Smooth muscle cell (in vitro differentiated cells): ENCODE results near the gene ETV4. TPM values are rescaled to one million over a fixed set of nuclear protein-coding genes. Genes with fewer than 3 reads are reported as not detected.

ENCODE experiments used
- DNase-seq: peaks from one replicate; lab custom pipeline; 2025; ENCODE audit not compliant: unreplicated experiment; lab: John Stamatoyannopoulos, UW
- H2AFZ ChIP-seq: fragments of 200-600 bp; sonication (generic); 2 replicates; pipeline ENCODE4 v1.6.0; 2016; ENCODE audit warnings: antibody characterized with exemption, low read depth, mild to moderate bottlenecking
- H3F3A ChIP-seq: fragments of 200-600 bp; sonication (generic); 2 replicates; pipeline ENCODE4 v1.6.0; 2017; ENCODE audit warnings: antibody characterized with exemption, low read depth
- H3K27ac ChIP-seq: fragments of 200-600 bp; sonication (generic); 2 replicates; pipeline ENCODE4 v1.5.1; 2016; ENCODE audit warnings: low read depth, mild to moderate bottlenecking
- H3K27me3 ChIP-seq: fragments of 200-600 bp; sonication (generic); 2 replicates; pipeline ENCODE4 v1.6.1; 2016; ENCODE audit warnings: low read depth, mild to moderate bottlenecking
- H3K36me3 ChIP-seq: fragments of 200-600 bp; sonication (generic); 2 replicates; pipeline ENCODE4 v1.5.1; 2016; ENCODE audit warnings: low read depth
- H3K4me1 ChIP-seq: fragments of 200-600 bp; sonication (generic); 2 replicates; pipeline ENCODE4 v1.5.1; 2016; ENCODE audit warnings: low read depth
- H3K4me2 ChIP-seq: fragments of 200-600 bp; sonication (generic); 2 replicates; pipeline ENCODE4 v1.6.0; 2016; ENCODE audit warnings: mild to moderate bottlenecking
- H3K4me3 ChIP-seq: fragments of 200-600 bp; sonication (generic); 2 replicates; pipeline ENCODE4 v1.5.1; 2016; ENCODE audit warnings: mild to moderate bottlenecking
- H3K79me2 ChIP-seq: fragments of 200-600 bp; sonication (generic); 2 replicates; pipeline ENCODE4 v1.6.0; 2016; ENCODE audit warnings: low read depth, mild to moderate bottlenecking
- H3K9ac ChIP-seq: fragments of 200-600 bp; sonication (generic); 2 replicates; pipeline ENCODE4 v1.6.0; 2016; ENCODE audit warnings: low read depth
- H3K9me3 ChIP-seq: fragments of 200-600 bp; sonication (generic); replicated peaks from 2 replicates; pipeline ENCODE4 v1.5.1; 2016; ENCODE audit warnings: low read depth
- H4K20me1 ChIP-seq: fragments of 200-600 bp; sonication (generic); 2 replicates; pipeline ENCODE4 v1.6.0; 2016; ENCODE audit warnings: low read depth
- WGBS: methylation state at CpG from one replicate; pipeline ENCODE4 v1.1.7; 2016; ENCODE audit warnings: low lambda C conversion rate; 5-methylcytosine and 5-hydroxymethylcytosine counted together
- polyA plus RNA-seq: library from polyadenylated mRNA; unstranded; fragments of >200 nt; fragmentation: Nextera tagmentation; extraction: Ambion mirVana; gene quantifications from 2 replicates; pipeline ENCODE4 v1.2.1, GENCODE V29; 2016
- total RNA-seq: library from RNA; depleted of rRNA; stranded (reverse); fragments of >200 nt; gene quantifications from 2 replicates; pipeline ENCODE4 v1.2.3, GENCODE V29; 2014
- TF ChIP-seq, protein P1 (sequence below): fragments of 200-600 bp; sonication (generic); IDR thresholded peaks from 2 replicates; pipeline ENCODE4 v1.5.1; 2017; ENCODE audit warnings: borderline replicate concordance, mild to moderate bottlenecking, antibody characterized with exemption; ENCODE audit not compliant: insufficient read depth, poor library complexity, severe bottlenecking

Gene ETV4
- total and polyA plus RNA-seq, 2 experiments from 2014 or later = 21.7 to 33.5 TPM

DNA sequence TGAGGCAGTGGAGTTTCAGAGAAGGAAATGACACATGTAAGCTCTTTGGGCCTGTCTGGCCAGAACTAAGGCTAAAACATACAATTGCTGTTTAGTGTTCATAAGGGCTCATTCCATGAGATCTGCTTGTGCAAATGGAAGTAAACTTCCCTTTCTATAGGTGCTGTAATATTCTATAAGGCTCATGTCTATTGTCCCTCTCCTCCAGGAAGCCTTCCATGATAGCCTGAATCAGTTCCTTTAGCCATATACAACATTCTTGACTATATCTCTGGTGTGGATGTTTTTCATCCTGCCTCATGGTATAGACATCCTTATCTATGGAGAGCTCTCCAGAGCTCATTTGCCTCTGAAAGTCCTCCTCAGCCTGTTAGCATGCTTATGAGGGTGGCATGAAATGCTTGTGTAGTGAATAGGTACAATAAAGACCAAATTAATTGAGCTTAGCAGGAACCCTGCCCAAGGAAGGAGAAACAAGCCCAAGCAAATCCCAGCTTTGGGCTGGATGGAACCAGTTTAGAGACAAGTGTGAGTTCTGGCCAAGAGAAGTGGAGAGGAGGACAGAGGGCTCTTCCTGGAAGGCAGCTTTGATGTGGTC lies 1.6 kb upstream of the ETV4 start:
- Histone ChIP-seq H3K36me3 (no peaks in the 10 kb centered on the region), H4K20me1 (no peaks in the 10 kb centered on the region), H3K4me1 (peaks cover 22% of the 10 kb centered on the region), H3K4me2 (no peak overlapping the region), H3K4me3 (no peak overlapping the region), H3K9me3 (no peaks in the 10 kb centered on the region), H3F3A (no peaks in the 10 kb centered on the region), H3K79me2 (no peaks in the 10 kb centered on the region), H2AFZ (no peak overlapping the region), H3K27ac (no peak overlapping the region), H3K27me3 (no peaks in the 10 kb centered on the region), H3K9ac (no peak overlapping the region)
- TF ChIP-seq, protein P1, sequence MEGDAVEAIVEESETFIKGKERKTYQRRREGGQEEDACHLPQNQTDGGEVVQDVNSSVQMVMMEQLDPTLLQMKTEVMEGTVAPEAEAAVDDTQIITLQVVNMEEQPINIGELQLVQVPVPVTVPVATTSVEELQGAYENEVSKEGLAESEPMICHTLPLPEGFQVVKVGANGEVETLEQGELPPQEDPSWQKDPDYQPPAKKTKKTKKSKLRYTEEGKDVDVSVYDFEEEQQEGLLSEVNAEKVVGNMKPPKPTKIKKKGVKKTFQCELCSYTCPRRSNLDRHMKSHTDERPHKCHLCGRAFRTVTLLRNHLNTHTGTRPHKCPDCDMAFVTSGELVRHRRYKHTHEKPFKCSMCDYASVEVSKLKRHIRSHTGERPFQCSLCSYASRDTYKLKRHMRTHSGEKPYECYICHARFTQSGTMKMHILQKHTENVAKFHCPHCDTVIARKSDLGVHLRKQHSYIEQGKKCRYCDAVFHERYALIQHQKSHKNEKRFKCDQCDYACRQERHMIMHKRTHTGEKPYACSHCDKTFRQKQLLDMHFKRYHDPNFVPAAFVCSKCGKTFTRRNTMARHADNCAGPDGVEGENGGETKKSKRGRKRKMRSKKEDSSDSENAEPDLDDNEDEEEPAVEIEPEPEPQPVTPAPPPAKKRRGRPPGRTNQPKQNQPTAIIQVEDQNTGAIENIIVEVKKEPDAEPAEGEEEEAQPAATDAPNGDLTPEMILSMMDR = no peak
- DNase-seq = no peak

DNA sequence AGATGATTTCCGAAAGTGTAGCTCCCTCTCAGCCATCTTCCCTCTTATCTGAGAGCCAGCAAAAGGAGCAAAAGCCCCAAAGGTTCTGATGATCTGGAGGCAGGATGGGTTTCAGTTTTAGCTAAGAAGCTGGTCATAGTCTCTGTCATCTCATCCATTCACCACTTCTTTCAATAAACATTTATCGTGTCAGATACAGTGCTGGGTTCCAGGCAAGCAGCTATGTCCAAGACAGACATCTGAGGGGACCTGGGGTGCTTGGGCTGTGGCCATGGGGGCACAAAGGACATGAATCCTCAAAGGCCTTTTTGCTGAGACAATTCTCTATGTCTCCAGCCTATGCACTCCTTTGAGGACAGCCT lies 1.0 kb upstream of the ETV4 start:
- Histone ChIP-seq H3K27ac (no peak overlapping the region), H4K20me1 (no peaks in the 10 kb centered on the region), H3K9me3 (no peaks in the 10 kb centered on the region), H3K4me2 (peak overlapping the region; percentile 97), H3K36me3 (no peaks in the 10 kb centered on the region), H3K4me1 (peaks cover 22% of the 10 kb centered on the region), H2AFZ (no peak overlapping the region), H3K4me3 (no peak overlapping the region), H3K79me2 (no peaks in the 10 kb centered on the region), H3K27me3 (no peaks in the 10 kb centered on the region), H3K9ac (no peak overlapping the region), H3F3A (no peaks in the 10 kb centered on the region)
- no peak for DNase-seq
- WGBS = 57% methylated on average over 2 of the region's 2 CpGs
- TF ChIP-seq, protein P1 = no peak

DNA sequence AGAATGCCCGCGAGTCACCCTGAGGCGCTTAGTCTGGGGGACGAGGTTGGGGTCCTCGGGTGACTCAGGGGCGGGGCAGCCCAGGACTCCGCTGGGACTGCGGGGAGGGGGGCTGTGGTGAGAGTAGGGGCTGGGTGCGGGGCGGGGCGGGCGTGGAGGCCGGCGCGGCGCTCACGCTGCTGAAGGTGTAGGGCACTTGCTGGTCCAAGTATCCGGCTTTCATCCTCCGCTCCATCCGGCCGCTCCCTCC lies 832 bp downstream of the ETV4 start:
- Histone ChIP-seq H3K79me2 (no peaks in the 10 kb centered on the region), H3F3A (no peaks in the 10 kb centered on the region), H3K9ac (peak overlapping the region; percentile 66), H3K27ac (no peak overlapping the region), H3K4me1 (peaks cover 31% of the 10 kb centered on the region), H3K4me2 (peak overlapping the region; percentile 97), H3K4me3 (peak overlapping the region; percentile 71), H4K20me1 (no peaks in the 10 kb centered on the region), H3K27me3 (no peaks in the 10 kb centered on the region), H3K36me3 (no peaks in the 10 kb centered on the region), H2AFZ (peak overlapping the region; percentile 77), H3K9me3 (no peaks in the 10 kb centered on the region)
- 8% methylated on average over 5 of the region's 21 CpGs for WGBS
- peak; percentile 34 for DNase-seq
- TF ChIP-seq, protein P1 = no peak

DNA sequence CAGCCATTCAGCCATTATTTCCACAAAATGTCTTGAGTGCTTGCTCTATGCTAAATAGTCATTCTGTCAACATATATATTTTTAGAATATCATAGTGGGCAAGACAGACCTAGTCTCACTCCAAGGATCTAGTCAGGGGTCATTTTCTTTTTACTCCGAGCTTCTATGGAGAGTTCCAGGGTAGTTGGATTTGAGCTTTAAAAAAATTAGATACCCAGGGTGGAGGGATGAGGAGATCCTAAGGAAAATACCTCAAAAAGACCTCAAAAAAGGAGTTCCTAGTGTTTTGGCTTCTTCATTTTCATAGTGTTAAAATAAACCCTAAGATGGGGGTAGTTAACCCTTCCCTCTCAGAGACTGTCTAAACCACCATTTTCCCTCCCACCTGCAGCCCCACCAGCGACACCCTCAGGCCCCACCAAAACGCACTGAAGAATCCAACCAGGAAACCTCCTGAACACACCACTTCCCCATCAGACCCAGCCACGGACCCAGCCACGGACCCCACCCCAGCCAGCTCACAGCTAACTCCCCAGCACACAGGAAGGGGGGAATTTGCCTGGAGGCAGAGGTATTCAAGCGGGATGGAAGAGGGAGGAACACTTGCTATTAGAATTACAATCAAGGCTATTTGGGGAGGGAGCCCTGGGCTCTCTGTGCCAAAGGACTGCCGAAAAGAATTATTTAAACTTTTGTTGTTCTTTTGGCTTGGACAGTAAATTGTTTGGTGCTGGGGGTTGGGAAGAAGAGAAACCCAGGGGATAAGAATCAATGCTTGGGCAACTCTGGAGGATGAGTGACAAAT lies 2.2 kb downstream of the ETV4 start:
- TF ChIP-seq, protein P1 = no peak
- DNase-seq = no peak
- 30% methylated on average over 7 of the region's 7 CpGs for WGBS
- H3K27ac ChIP-seq = no peak overlapping the region
- H3K79me2 ChIP-seq = no peaks in the 10 kb centered on the region
- no peak overlapping the region for H2AFZ ChIP-seq
- no peaks in the 10 kb centered on the region for H3K36me3 ChIP-seq
- peaks cover 31% of the 10 kb centered on the region for H3K4me1 ChIP-seq
- H3K9me3 ChIP-seq = no peaks in the 10 kb centered on the region
- H3K9ac ChIP-seq = no peak overlapping the region
- H3F3A ChIP-seq = no peaks in the 10 kb centered on the region
- H3K27me3 ChIP-seq = no peaks in the 10 kb centered on the region
- peak overlapping the region; percentile 97 for H3K4me2 ChIP-seq
- H4K20me1 ChIP-seq = no peaks in the 10 kb centered on the region
- peak overlapping the region; percentile 71 for H3K4me3 ChIP-seq
